ENCODE results near the gene ZNF644. TPM values are rescaled to one million over a fixed set of nuclear protein-coding genes. Genes with fewer than 3 reads are reported as not detected.

Gene ZNF644
- total RNA-seq, 1 experiment from 2014 or later: 39.6 TPM

DNA sequence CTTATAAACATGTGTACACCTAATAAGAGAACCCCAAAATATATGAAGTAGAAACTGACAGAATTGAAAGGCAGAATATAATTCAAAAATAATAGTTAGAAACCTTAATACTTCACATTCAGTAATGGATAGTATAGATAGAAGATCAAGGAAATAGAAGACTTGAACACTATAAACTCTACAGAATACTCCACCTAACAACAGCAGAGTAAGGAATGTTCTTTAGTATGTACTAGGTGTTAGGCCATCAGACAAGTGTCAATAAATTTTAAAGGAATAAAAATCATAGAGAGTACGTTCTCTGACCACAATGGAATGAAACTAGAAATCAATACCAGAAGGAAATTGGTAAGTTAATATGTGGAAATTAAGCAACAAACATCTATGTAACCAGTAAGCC lies 16.6 kb downstream of the ZNF644 start:
- H3K4me1 ChIP-seq (ENCODE audit: insufficient read depth, low read length): no peaks in the 10 kb centered on the region
- DNase-seq (no peak), ATAC-seq (no peak)
- H3F3A ChIP-seq (ENCODE audit: low read length, unreplicated experiment): no peaks in the 10 kb centered on the region
- BruUV-seq (replicated peaks): no TSS peak
- intact Hi-C loops (cut with micrococcal nuclease): no loop called here
- peaks cover 15% of the 10 kb centered on the region; the same call in 1 of the 2 replicates for H3K36me3 ChIP-seq (ENCODE audit: low read depth, low read length)
- no peak overlapping the region for H3K4me3 ChIP-seq (ENCODE audit: low read length)
- H3K27ac ChIP-seq (ENCODE audit: low read length): no peak overlapping the region
- ChIA-PET CTCF (no interaction called here), POLR2A (ENCODE audit: unreplicated experiment) (no interaction called here)
- H3K27me3 ChIP-seq (ENCODE audit: low read length): no peaks in the 10 kb centered on the region
- no peaks in the 10 kb centered on the region for H3K9me3 ChIP-seq (ENCODE audit: low read length)
- peaks cover 79% of the 10 kb centered on the region for H3K79me2 ChIP-seq (ENCODE audit: low read length)
- H3K9ac ChIP-seq (ENCODE audit: low read length): no peak overlapping the region
- peaks cover 37% of the 10 kb centered on the region; the same call in 1 of the 2 replicates for H4K20me1 ChIP-seq (ENCODE audit: low read length)
- H3K4me2 ChIP-seq (ENCODE audit: low read length): no peak overlapping the region
- H3K9me2 ChIP-seq (replicated peaks; ENCODE audit: low read length): no peaks in the 10 kb centered on the region
- no peak overlapping the region for H2AFZ ChIP-seq (ENCODE audit: low read length)
- TF ChIP-seq EZH2phosphoT487 (IDR thresholded peaks at IDR 0.05; ENCODE audit: borderline replicate concordance, low read length) (no peak), EZH2 (IDR thresholded peaks at IDR 0.05; ENCODE audit: low read length, unreplicated experiment) (no peak)
- TF ChIP-seq, protein P1, sequence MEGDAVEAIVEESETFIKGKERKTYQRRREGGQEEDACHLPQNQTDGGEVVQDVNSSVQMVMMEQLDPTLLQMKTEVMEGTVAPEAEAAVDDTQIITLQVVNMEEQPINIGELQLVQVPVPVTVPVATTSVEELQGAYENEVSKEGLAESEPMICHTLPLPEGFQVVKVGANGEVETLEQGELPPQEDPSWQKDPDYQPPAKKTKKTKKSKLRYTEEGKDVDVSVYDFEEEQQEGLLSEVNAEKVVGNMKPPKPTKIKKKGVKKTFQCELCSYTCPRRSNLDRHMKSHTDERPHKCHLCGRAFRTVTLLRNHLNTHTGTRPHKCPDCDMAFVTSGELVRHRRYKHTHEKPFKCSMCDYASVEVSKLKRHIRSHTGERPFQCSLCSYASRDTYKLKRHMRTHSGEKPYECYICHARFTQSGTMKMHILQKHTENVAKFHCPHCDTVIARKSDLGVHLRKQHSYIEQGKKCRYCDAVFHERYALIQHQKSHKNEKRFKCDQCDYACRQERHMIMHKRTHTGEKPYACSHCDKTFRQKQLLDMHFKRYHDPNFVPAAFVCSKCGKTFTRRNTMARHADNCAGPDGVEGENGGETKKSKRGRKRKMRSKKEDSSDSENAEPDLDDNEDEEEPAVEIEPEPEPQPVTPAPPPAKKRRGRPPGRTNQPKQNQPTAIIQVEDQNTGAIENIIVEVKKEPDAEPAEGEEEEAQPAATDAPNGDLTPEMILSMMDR (conservative IDR thresholded peaks at IDR 0.05; ENCODE audit: low read depth, low read length): no peak

DNA sequence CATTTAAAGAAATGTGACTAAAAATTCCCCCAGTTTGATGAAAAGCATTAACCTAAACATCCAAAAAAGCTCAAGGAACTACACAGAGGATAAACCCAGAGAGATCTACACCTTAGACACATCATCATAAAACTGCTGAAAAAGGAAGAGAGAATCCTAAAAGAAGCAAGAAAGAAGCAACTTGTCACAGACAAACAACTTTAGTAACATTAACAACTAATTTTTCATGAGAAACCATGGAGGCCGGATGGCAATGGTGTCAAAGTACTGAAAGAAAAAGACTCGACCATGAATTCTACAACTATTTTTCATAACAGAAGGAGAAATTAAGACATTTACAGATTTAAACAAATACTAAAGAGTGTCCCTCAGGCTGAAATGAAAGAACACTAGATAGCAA lies 17.7 kb downstream of the ZNF644 start:
- Histone ChIP-seq H3K4me2 (ENCODE audit: low read length) (no peak overlapping the region), H3F3A (ENCODE audit: low read length, unreplicated experiment) (no peaks in the 10 kb centered on the region), H3K9ac (ENCODE audit: low read length) (no peak overlapping the region), H3K9me3 (ENCODE audit: low read length) (no peaks in the 10 kb centered on the region), H3K36me3 (ENCODE audit: low read depth, low read length) (peaks cover 15% of the 10 kb centered on the region; the same call in 1 of the 2 replicates), H2AFZ (ENCODE audit: low read length) (no peak overlapping the region), H3K4me3 (ENCODE audit: low read length) (no peak overlapping the region), H3K9me2 (replicated peaks; ENCODE audit: low read length) (no peaks in the 10 kb centered on the region), H3K27me3 (ENCODE audit: low read length) (no peaks in the 10 kb centered on the region), H3K4me1 (ENCODE audit: insufficient read depth, low read length) (no peaks in the 10 kb centered on the region), H4K20me1 (ENCODE audit: low read length) (peaks cover 29% of the 10 kb centered on the region; the same call in 1 of the 2 replicates), H3K79me2 (ENCODE audit: low read length) (peaks cover 75% of the 10 kb centered on the region), H3K27ac (ENCODE audit: low read length) (no peak overlapping the region)
- ChIA-PET CTCF (no interaction called here), POLR2A (ENCODE audit: unreplicated experiment) (no interaction called here)
- ATAC-seq (no peak), DNase-seq (no peak)
- intact Hi-C loops (cut with micrococcal nuclease): no loop called here
- TF ChIP-seq, protein P1 (conservative IDR thresholded peaks at IDR 0.05; ENCODE audit: low read depth, low read length): no peak
- TF ChIP-seq EZH2phosphoT487 (IDR thresholded peaks at IDR 0.05; ENCODE audit: borderline replicate concordance, low read length): no peak
- no peak for TF ChIP-seq EZH2 (IDR thresholded peaks at IDR 0.05; ENCODE audit: low read length, unreplicated experiment)
- BruUV-seq (replicated peaks): no TSS peak

DNA sequence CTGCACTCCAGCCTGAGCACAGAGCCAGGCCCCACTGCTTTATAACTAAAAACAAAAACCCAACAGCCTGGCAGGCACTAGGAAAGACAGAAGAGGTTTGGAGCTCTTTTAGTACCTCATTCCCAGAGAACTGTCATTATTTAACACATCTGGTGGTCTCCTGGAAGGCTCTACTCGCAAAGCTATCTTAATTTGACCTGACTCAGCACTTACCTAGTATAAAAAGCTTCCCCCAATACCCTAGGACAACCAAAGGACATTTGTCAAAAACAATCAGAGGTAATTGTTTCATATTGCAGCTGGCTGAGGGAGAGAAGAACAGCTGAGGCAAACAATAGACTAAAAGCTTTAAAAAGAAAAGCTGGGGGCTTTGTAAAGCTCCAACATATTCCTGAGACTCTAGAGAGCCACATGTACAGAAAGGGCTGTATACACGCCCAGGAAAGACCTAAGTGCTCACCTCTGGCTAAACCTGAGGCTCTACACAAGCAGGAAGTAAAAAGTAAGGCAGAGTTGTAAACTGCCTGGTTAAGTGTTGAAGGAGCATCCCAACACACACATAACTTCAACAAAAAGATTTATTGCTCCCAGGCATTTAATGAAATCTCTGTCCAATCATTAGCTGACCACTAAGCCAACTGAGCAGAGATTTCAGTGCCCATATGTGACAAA lies 25.0 kb downstream of the ZNF644 start:
- CTCF ChIA-PET: no interaction called here

More for the DNA sequence above, 25.0 kb downstream of the ZNF644 start:
- H3K9me3 ChIP-seq (ENCODE audit: low read length): no peaks in the 10 kb centered on the region
- no peak overlapping the region for H2AFZ ChIP-seq (ENCODE audit: low read length)
- no peak overlapping the region for H3K9ac ChIP-seq (ENCODE audit: low read length)
- no peaks in the 10 kb centered on the region for H3K27me3 ChIP-seq (ENCODE audit: low read length)
- no peak overlapping the region for H3K4me2 ChIP-seq (ENCODE audit: low read length)
- H3K9me2 ChIP-seq (replicated peaks; ENCODE audit: low read length): no peaks in the 10 kb centered on the region
- peaks cover 39% of the 10 kb centered on the region for H4K20me1 ChIP-seq (ENCODE audit: low read length)
- no peaks in the 10 kb centered on the region for H3K4me1 ChIP-seq (ENCODE audit: insufficient read depth, low read length)
- no peak for ATAC-seq
- H3K79me2 ChIP-seq (ENCODE audit: low read length): peaks cover 85% of the 10 kb centered on the region
- DNase-seq: no peak
- TF ChIP-seq EZH2 (IDR thresholded peaks at IDR 0.05; ENCODE audit: low read length, unreplicated experiment) (no peak), EZH2phosphoT487 (IDR thresholded peaks at IDR 0.05; ENCODE audit: borderline replicate concordance, low read length) (no peak)
- TF ChIP-seq, protein P1 (conservative IDR thresholded peaks at IDR 0.05; ENCODE audit: low read depth, low read length): no peak
- no peak overlapping the region for H3K27ac ChIP-seq (ENCODE audit: low read length)
- no peaks in the 10 kb centered on the region for H3F3A ChIP-seq (ENCODE audit: low read length, unreplicated experiment)
- H3K36me3 ChIP-seq (ENCODE audit: low read depth, low read length): no peaks in the 10 kb centered on the region
- intact Hi-C loops (cut with micrococcal nuclease): no loop called here
- BruUV-seq (replicated peaks): no TSS peak
- POLR2A ChIA-PET (ENCODE audit: unreplicated experiment): no interaction called here
- no peak overlapping the region for H3K4me3 ChIP-seq (ENCODE audit: low read length)

All from PC-3 (cell line).